HepG2 (cell line): ENCODE data around the gene RPTOR. TPM values are rescaled to one million over a fixed set of nuclear protein-coding genes. Genes with fewer than 3 reads are reported as not detected.

Experiments
- CAMTA2 ChIP-seq: sonication (generic); formaldehyde crosslinking; IDR thresholded peaks from 2 replicates; pipeline ENCODE4 v1.4.0; 2020; ENCODE audit warnings: mild to moderate bottlenecking, missing genetic modification reagents, borderline replicate concordance
- CBX5 ChIP-seq: sonication (generic); formaldehyde crosslinking; IDR thresholded peaks from 2 replicates; pipeline ENCODE4 v1.4.0; 2020; ENCODE audit warnings: missing genetic modification reagents, borderline replicate concordance
- HCFC1 ChIP-seq: fragments of 150-350 bp; IDR thresholded peaks from 2 replicates; pipeline ENCODE4 v1.6.1; 2014; ENCODE audit warnings: low read depth, low read length
- IKZF4 ChIP-seq: sonication (generic); formaldehyde crosslinking; IDR thresholded peaks from 2 replicates; pipeline ENCODE4 v1.5.1; 2020; ENCODE audit warnings: borderline replicate concordance, mild to moderate bottlenecking, low read depth, missing genetic modification reagents; ENCODE audit errors: not compliant biosample characterization
- NFIB ChIP-seq: sonication (generic); formaldehyde crosslinking; IDR thresholded peaks from 2 replicates; pipeline ENCODE4 v1.9.0; 2021; ENCODE audit warnings: missing genetic modification reagents, mild to moderate bottlenecking, borderline replicate concordance
- SOX5 ChIP-seq: IDR thresholded peaks from 2 replicates; pipeline ENCODE4 v1.6.1; 2016; ENCODE audit warnings: borderline replicate concordance
- TEAD3 ChIP-seq: optimal IDR thresholded peaks from 2 replicates; pipeline ENCODE3; 2016; ENCODE audit warnings: borderline replicate concordance
- ZFP82 ChIP-seq: sonication (generic); formaldehyde crosslinking; IDR thresholded peaks from 2 replicates; pipeline ENCODE4 v1.5.1; 2020; ENCODE audit warnings: mild to moderate bottlenecking, missing genetic modification reagents, borderline replicate concordance
- ZNF317 ChIP-seq: sonication (generic); formaldehyde crosslinking; IDR thresholded peaks from 2 replicates; pipeline ENCODE4 v1.5.0; 2020; ENCODE audit warnings: mild to moderate bottlenecking, missing genetic modification reagents
- ZNF33A ChIP-seq: sonication (generic); formaldehyde crosslinking; IDR thresholded peaks from 2 replicates; pipeline ENCODE4 v1.5.1; 2020; ENCODE audit warnings: missing genetic modification reagents, mild to moderate bottlenecking, moderate library complexity, borderline replicate concordance
- ZNF570 ChIP-seq: sonication (generic); formaldehyde crosslinking; IDR thresholded peaks from 2 replicates; pipeline ENCODE4 v1.4.0; 2020; ENCODE audit warnings: mild to moderate bottlenecking, missing genetic modification reagents, borderline replicate concordance
- ZNF598 ChIP-seq: sonication (generic); formaldehyde crosslinking; IDR thresholded peaks from 2 replicates; pipeline ENCODE4 v1.5.1; 2020; ENCODE audit warnings: mild to moderate bottlenecking, missing genetic modification reagents, borderline replicate concordance
- ZNF7 ChIP-seq: IDR thresholded peaks from 2 replicates; pipeline ENCODE4 v1.6.1; 2016; ENCODE audit warnings: missing biosample characterization, missing genetic modification reagents
- ZNF772 ChIP-seq: sonication (generic); formaldehyde crosslinking; IDR thresholded peaks from 2 replicates; pipeline ENCODE4 v1.5.0; 2020; ENCODE audit warnings: mild to moderate bottlenecking, missing genetic modification reagents
- polyA plus RNA-seq, 8 experiments: library from polyadenylated mRNA; depleted of rRNA in 3 of 8; stranded (reverse) in 7 of 8; unstranded in 1 of 8; fragments of >200 nt; fragmentation: Illumina TruSeq in 4 of 8; extraction: Trizol in 4 of 8; gene quantifications; 2 replicates each; pipeline versions ENCODE4 v1.2.1 to v1.2.3, GENCODE V29; 2011 to 2016; ENCODE audit warnings: low read depth in 4 of 8, missing spikeins in 1 of 8, mixed read lengths in 1 of 8; ENCODE audit not compliant: insufficient read depth in 1 of 8
- total RNA-seq, 5 experiments: library from RNA; depleted of rRNA; stranded (reverse); fragments of >200 nt; fragmentation: Illumina TruSeq; extraction: Trizol; gene quantifications; 2 replicates each; pipeline ENCODE4 v1.2.3, GENCODE V29; 2016; ENCODE audit warnings: low read depth in 1 of 5
- TF ChIP-seq, protein P1 (sequence below): sonication (generic); formaldehyde crosslinking; IDR thresholded peaks from 2 replicates; pipeline ENCODE4; 2020; ENCODE audit warnings: missing genetic modification reagents, mild to moderate bottlenecking, borderline replicate concordance
- TF ChIP-seq, protein P2 (sequence below): sonication (generic); formaldehyde crosslinking; IDR thresholded peaks from 2 replicates; pipeline ENCODE4 v1.4.0; 2020; ENCODE audit warnings: missing genetic modification reagents
- TF ChIP-seq, protein P3 (sequence below): sonication (generic); formaldehyde crosslinking; IDR thresholded peaks from 2 replicates; pipeline ENCODE4 v1.8.0; 2022; ENCODE audit warnings: missing genetic modification reagents, mild to moderate bottlenecking, moderate library complexity, borderline replicate concordance

The RPTOR gene
- total and polyA plus RNA-seq, 2 of the 13 experiments (the other 11 are each of a cell fraction or from before 2014, with no cell fraction given) = 6.6 to 25.3 TPM

- TF ChIP-seq, protein P1, sequence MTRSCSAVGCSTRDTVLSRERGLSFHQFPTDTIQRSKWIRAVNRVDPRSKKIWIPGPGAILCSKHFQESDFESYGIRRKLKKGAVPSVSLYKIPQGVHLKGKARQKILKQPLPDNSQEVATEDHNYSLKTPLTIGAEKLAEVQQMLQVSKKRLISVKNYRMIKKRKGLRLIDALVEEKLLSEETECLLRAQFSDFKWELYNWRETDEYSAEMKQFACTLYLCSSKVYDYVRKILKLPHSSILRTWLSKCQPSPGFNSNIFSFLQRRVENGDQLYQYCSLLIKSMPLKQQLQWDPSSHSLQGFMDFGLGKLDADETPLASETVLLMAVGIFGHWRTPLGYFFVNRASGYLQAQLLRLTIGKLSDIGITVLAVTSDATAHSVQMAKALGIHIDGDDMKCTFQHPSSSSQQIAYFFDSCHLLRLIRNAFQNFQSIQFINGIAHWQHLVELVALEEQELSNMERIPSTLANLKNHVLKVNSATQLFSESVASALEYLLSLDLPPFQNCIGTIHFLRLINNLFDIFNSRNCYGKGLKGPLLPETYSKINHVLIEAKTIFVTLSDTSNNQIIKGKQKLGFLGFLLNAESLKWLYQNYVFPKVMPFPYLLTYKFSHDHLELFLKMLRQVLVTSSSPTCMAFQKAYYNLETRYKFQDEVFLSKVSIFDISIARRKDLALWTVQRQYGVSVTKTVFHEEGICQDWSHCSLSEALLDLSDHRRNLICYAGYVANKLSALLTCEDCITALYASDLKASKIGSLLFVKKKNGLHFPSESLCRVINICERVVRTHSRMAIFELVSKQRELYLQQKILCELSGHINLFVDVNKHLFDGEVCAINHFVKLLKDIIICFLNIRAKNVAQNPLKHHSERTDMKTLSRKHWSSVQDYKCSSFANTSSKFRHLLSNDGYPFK (CRISPR knock-in tag) = no peak; the same call in 1 of the 2 replicates
- TF ChIP-seq, protein P2, sequence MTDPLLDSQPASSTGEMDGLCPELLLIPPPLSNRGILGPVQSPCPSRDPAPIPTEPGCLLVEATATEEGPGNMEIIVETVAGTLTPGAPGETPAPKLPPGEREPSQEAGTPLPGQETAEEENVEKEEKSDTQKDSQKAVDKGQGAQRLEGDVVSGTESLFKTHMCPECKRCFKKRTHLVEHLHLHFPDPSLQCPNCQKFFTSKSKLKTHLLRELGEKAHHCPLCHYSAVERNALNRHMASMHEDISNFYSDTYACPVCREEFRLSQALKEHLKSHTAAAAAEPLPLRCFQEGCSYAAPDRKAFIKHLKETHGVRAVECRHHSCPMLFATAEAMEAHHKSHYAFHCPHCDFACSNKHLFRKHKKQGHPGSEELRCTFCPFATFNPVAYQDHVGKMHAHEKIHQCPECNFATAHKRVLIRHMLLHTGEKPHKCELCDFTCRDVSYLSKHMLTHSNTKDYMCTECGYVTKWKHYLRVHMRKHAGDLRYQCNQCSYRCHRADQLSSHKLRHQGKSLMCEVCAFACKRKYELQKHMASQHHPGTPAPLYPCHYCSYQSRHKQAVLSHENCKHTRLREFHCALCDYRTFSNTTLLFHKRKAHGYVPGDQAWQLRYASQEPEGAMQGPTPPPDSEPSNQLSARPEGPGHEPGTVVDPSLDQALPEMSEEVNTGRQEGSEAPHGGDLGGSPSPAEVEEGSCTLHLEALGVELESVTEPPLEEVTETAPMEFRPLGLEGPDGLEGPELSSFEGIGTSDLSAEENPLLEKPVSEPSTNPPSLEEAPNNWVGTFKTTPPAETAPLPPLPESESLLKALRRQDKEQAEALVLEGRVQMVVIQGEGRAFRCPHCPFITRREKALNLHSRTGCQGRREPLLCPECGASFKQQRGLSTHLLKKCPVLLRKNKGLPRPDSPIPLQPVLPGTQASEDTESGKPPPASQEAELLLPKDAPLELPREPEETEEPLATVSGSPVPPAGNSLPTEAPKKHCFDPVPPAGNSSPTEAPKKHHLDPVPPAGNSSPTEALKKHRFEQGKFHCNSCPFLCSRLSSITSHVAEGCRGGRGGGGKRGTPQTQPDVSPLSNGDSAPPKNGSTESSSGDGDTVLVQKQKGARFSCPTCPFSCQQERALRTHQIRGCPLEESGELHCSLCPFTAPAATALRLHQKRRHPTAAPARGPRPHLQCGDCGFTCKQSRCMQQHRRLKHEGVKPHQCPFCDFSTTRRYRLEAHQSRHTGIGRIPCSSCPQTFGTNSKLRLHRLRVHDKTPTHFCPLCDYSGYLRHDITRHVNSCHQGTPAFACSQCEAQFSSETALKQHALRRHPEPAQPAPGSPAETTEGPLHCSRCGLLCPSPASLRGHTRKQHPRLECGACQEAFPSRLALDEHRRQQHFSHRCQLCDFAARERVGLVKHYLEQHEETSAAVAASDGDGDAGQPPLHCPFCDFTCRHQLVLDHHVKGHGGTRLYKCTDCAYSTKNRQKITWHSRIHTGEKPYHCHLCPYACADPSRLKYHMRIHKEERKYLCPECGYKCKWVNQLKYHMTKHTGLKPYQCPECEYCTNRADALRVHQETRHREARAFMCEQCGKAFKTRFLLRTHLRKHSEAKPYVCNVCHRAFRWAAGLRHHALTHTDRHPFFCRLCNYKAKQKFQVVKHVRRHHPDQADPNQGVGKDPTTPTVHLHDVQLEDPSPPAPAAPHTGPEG = no peak
- TF ChIP-seq HCFC1 = no peak
- peak; percentile 32; the same call in 1 of the 2 replicates for TF ChIP-seq SOX5 (CRISPR knock-in tag)
- TF ChIP-seq ZNF598 = no peak
- TF ChIP-seq ZNF317 = no peak
- no peak for TF ChIP-seq IKZF4
- TF ChIP-seq ZNF33A = no peak
- no peak for TF ChIP-seq NFIB (CRISPR knock-in tag)
- no peak for TF ChIP-seq ZFP82 (CRISPR knock-in tag)
- peak; percentile 68 for TF ChIP-seq TEAD3
- no peak for TF ChIP-seq CBX5 (CRISPR knock-in tag)
- TF ChIP-seq ZNF570 = no peak
- TF ChIP-seq ZNF7 (CRISPR knock-in tag) = no peak
- TF ChIP-seq, protein P3, sequence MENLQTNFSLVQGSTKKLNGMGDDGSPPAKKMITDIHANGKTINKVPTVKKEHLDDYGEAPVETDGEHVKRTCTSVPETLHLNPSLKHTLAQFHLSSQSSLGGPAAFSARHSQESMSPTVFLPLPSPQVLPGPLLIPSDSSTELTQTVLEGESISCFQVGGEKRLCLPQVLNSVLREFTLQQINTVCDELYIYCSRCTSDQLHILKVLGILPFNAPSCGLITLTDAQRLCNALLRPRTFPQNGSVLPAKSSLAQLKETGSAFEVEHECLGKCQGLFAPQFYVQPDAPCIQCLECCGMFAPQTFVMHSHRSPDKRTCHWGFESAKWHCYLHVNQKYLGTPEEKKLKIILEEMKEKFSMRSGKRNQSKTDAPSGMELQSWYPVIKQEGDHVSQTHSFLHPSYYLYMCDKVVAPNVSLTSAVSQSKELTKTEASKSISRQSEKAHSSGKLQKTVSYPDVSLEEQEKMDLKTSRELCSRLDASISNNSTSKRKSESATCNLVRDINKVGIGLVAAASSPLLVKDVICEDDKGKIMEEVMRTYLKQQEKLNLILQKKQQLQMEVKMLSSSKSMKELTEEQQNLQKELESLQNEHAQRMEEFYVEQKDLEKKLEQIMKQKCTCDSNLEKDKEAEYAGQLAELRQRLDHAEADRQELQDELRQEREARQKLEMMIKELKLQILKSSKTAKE (CRISPR knock-in tag) = no peak
- no peak for TF ChIP-seq ZNF772 (CRISPR knock-in tag)
- TF ChIP-seq CAMTA2 (CRISPR knock-in tag) = no peak
These were observed 150.6 kb downstream of the RPTOR start (continued) for GRCh38 chr17:80694992-80695912.
